ENCODE data around the gene RAB29. TPM values are rescaled to one million over a fixed set of nuclear protein-coding genes. Genes with fewer than 3 reads are reported as not detected.

The RAB29 gene
- total and polyA plus RNA-seq, 2 experiments from 2014 or later = 16.8 to 18.1 TPM

DNA sequence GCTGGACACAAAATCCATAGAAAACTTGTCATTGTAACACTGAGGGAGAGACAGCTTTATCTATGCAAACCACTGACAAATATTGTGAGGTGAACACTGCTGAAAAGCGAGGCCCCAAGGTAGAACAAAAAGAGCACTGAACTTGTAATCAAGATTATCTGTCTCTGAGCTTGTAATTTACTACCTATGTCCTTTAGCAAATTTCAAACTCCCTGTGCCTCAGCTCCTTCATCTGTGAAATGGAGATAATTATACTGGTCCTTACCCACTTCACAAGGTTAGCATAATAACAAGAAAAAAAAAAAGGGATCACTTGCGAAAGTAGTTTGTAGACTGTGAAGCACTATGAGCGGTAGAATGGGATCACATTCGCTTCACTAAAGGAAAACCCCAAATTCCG lies 20.4 kb downstream of the RAB29 start:
- no peaks in the 10 kb centered on the region for H3K36me3 ChIP-seq (ENCODE audit: low read depth)
- in situ Hi-C loops (cut with MboI) = no loop called here
- H3K9ac ChIP-seq = no peak overlapping the region
- no peaks in the 10 kb centered on the region for H3K9me3 ChIP-seq (ENCODE audit: low read depth)
- TF ChIP-seq EZH2phosphoT487 (IDR thresholded peaks at IDR 0.05; ENCODE audit: insufficient read depth, low read depth) = no peak
- TF ChIP-seq EZH2 (IDR thresholded peaks at IDR 0.05; ENCODE audit: insufficient read depth, poor library complexity, severe bottlenecking) = no peak
- 67 to 70% methylated on average over 5 of the region's 5 CpGs for WGBS, 2 experiments (ENCODE audit: low coverage in 1 of 2, low lambda C conversion rate in 2 of 2, missing lambda C conversion rate in 2 of 2)
- H3K4me3 ChIP-seq = no peak overlapping the region
- no peaks in the 10 kb centered on the region for H3K79me2 ChIP-seq (ENCODE audit: insufficient read depth)
- H3K9me2 ChIP-seq (ENCODE audit: insufficient read depth) = no peaks in the 10 kb centered on the region
- no peaks in the 10 kb centered on the region for H3K4me1 ChIP-seq (ENCODE audit: insufficient read depth)
- H3K27me3 ChIP-seq (replicated peaks; ENCODE audit: insufficient read depth) = no peaks in the 10 kb centered on the region
- no peak overlapping the region for H3K27ac ChIP-seq
- DNase-seq = no peak
- H3K4me2 ChIP-seq (ENCODE audit: unreplicated experiment) = no peak overlapping the region
- H4K20me1 ChIP-seq (ENCODE audit: insufficient read depth) = no peaks in the 10 kb centered on the region
- H2AFZ ChIP-seq = no peak overlapping the region
- H3F3A ChIP-seq (ENCODE audit: insufficient read depth) = no peaks in the 10 kb centered on the region

- no peak for DNase-seq
- no peak overlapping the region for H3K9ac ChIP-seq
- H3K4me1 ChIP-seq (ENCODE audit: insufficient read depth) = peaks cover 17% of the 10 kb centered on the region
- peaks cover 27% of the 10 kb centered on the region for H3F3A ChIP-seq (ENCODE audit: insufficient read depth)
- H3K4me3 ChIP-seq = no peak overlapping the region
- H3K27me3 ChIP-seq (replicated peaks; ENCODE audit: insufficient read depth) = no peaks in the 10 kb centered on the region
- H3K9me3 ChIP-seq (ENCODE audit: low read depth) = no peaks in the 10 kb centered on the region
- H3K27ac ChIP-seq = no peak overlapping the region
- H4K20me1 ChIP-seq (ENCODE audit: insufficient read depth) = peaks cover 6% of the 10 kb centered on the region; the same call in 1 of the 2 replicates
- no peak overlapping the region for H3K4me2 ChIP-seq (ENCODE audit: unreplicated experiment)
- no peaks in the 10 kb centered on the region for H3K36me3 ChIP-seq (ENCODE audit: low read depth)
- H2AFZ ChIP-seq = peak overlapping the region; percentile 89
- TF ChIP-seq EZH2 (IDR thresholded peaks at IDR 0.05; ENCODE audit: insufficient read depth, poor library complexity, severe bottlenecking) (no peak), EZH2phosphoT487 (IDR thresholded peaks at IDR 0.05; ENCODE audit: insufficient read depth, low read depth) (no peak)
- no peaks in the 10 kb centered on the region for H3K9me2 ChIP-seq (ENCODE audit: insufficient read depth)
- in situ Hi-C loops (cut with MboI) = no loop called here
- peaks cover 30% of the 10 kb centered on the region for H3K79me2 ChIP-seq (ENCODE audit: insufficient read depth)
- 72 to 73% methylated on average over 13 of the region's 13 CpGs for WGBS, 2 experiments (ENCODE audit: low coverage in 1 of 2, low lambda C conversion rate in 2 of 2, missing lambda C conversion rate in 2 of 2)
These were observed 24.1 kb downstream of the RAB29 start for GRCh38 chr1:205751036-205751651.

- peaks cover 31% of the 10 kb centered on the region for H3F3A ChIP-seq (ENCODE audit: insufficient read depth)
- no peaks in the 10 kb centered on the region for H3K27me3 ChIP-seq (replicated peaks; ENCODE audit: insufficient read depth)
- H3K27ac ChIP-seq = peak within 1 kb of the TSS; percentile 88
- peak within 1 kb of the TSS; percentile 90 for H3K4me2 ChIP-seq (ENCODE audit: unreplicated experiment)
- no peak for TF ChIP-seq EZH2 (IDR thresholded peaks at IDR 0.05; ENCODE audit: insufficient read depth, poor library complexity, severe bottlenecking)
- no peak for TF ChIP-seq EZH2phosphoT487 (IDR thresholded peaks at IDR 0.05; ENCODE audit: insufficient read depth, low read depth)
- H3K36me3 ChIP-seq (ENCODE audit: low read depth) = no peaks in the 10 kb centered on the region
- WGBS, 2 experiments (ENCODE audit: low coverage in 1 of 2, low lambda C conversion rate in 2 of 2, missing lambda C conversion rate in 2 of 2) = 1% methylated on average over 25 to 27 of the region's 27 CpGs
- peaks cover 6% of the 10 kb centered on the region; the same call in 1 of the 2 replicates for H4K20me1 ChIP-seq (ENCODE audit: insufficient read depth)
- peak within 1 kb of the TSS; percentile 89 for H2AFZ ChIP-seq
- in situ Hi-C loops (cut with MboI) = no loop called here
- peaks cover 24% of the 10 kb centered on the region for H3K4me1 ChIP-seq (ENCODE audit: insufficient read depth)
- H3K9me2 ChIP-seq (ENCODE audit: insufficient read depth) = no peaks in the 10 kb centered on the region
- peak within 1 kb of the TSS; percentile 92 for H3K9ac ChIP-seq
- peak within 1 kb of the TSS; percentile 94 for H3K4me3 ChIP-seq
- peak; percentile 100 for DNase-seq
- H3K9me3 ChIP-seq (ENCODE audit: low read depth) = no peaks in the 10 kb centered on the region
- peaks cover 37% of the 10 kb centered on the region for H3K79me2 ChIP-seq (ENCODE audit: insufficient read depth)
These were observed 24.9 kb downstream of the RAB29 start, which contains the start of gene NUCKS1 for GRCh38 chr1:205750138-205751035. NUCKS1 (minus strand) TSS chr1:205750182; CDS start chr1:205749973, 209 bp downstream.

DNA sequence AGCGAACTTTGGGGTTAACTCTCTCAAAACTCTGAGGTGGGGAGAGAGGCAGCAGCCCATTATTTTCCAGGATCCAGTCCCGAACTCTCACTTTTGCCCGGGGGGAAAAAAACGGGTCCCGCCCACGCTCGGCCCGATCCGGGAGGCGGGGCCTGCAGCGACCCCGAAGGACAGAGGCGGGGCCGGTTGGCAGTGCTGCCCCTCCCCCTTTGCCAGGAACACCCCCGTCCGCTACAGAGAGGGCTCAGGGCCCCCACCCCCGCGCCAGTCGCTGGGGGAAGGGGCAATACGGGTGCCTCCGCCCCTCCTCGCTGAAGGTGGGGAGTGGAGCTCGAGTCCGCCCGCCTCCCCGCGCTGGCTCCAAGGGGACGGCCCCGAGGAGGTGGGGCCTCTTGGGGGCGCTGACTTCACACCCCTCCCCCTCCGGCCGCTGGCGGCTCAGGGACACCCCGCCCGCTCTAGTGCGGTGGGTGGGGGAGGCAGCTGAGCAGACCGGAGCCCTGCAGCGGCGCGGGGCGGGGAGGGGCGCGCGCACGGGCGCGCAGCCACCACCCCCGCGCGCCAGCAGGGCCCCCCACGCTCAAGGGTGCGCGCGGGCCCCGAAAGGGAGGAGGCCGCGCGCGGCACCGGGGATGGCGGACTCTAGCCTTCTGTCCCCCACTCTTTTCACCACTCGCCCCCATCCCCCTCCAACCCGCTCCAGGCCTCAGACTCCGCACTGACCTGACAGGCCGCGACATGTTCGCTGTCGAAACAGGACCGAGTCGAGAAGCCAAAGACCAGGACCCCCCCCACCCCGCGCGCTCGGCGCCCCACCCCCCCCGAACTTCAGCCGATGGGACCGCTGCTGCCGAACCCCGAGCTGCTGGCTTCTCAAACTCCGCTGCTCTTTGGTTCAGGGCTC lies 25.8 kb downstream of the RAB29 start:
- DNase-seq = peak; percentile 96
- H3K79me2 ChIP-seq (ENCODE audit: insufficient read depth) = peaks cover 46% of the 10 kb centered on the region
- 0% methylated on average over 11 to 42 of the region's 81 CpGs for WGBS, 2 experiments (ENCODE audit: low coverage in 1 of 2, low lambda C conversion rate in 2 of 2, missing lambda C conversion rate in 2 of 2)

More for the DNA sequence above, 25.8 kb downstream of the RAB29 start:
- Histone ChIP-seq H3K9me2 (ENCODE audit: insufficient read depth) (no peaks in the 10 kb centered on the region), H3F3A (ENCODE audit: insufficient read depth) (peaks cover 31% of the 10 kb centered on the region), H3K4me1 (ENCODE audit: insufficient read depth) (peaks cover 27% of the 10 kb centered on the region), H3K4me2 (ENCODE audit: unreplicated experiment) (peak overlapping the region; percentile 90), H3K36me3 (ENCODE audit: low read depth) (no peaks in the 10 kb centered on the region), H3K9me3 (ENCODE audit: low read depth) (no peaks in the 10 kb centered on the region), H4K20me1 (ENCODE audit: insufficient read depth) (peaks cover 6% of the 10 kb centered on the region; the same call in 1 of the 2 replicates), H3K4me3 (peak overlapping the region; percentile 94), H3K27me3 (replicated peaks; ENCODE audit: insufficient read depth) (no peaks in the 10 kb centered on the region), H2AFZ (peak overlapping the region; percentile 47), H3K27ac (peak overlapping the region; percentile 88), H3K9ac (peak overlapping the region; percentile 92)
- in situ Hi-C loops (cut with MboI) = no loop called here
- no peak for TF ChIP-seq EZH2 (IDR thresholded peaks at IDR 0.05; ENCODE audit: insufficient read depth, poor library complexity, severe bottlenecking)
- no peak for TF ChIP-seq EZH2phosphoT487 (IDR thresholded peaks at IDR 0.05; ENCODE audit: insufficient read depth, low read depth)

Measured in GM23248 (cell line).